Loucy (cell line): ENCODE results near the gene MSL3B.

Experiments
- H2AFZ ChIP-seq: fragments of 200-600 bp; sonication (generic); 2 replicates; pipeline ENCODE4 v1.6.0; 2016; ENCODE audit warnings: antibody characterized with exemption, mild to moderate bottlenecking, low read length, moderate library complexity
- H3F3A ChIP-seq: fragments of 200-600 bp; 2 replicates; pipeline ENCODE4 v1.6.0; 2016; ENCODE audit warnings: antibody characterized with exemption, low read depth, mild to moderate bottlenecking
- H3K27me3 ChIP-seq: fragments of 200-600 bp; sonication (generic); 2 replicates; pipeline ENCODE4 v1.6.1; 2014; ENCODE audit warnings: low read length, mild to moderate bottlenecking; ENCODE audit not compliant: insufficient read depth, poor library complexity, severe bottlenecking
- H3K36me3 ChIP-seq: fragments of 200-600 bp; sonication (generic); 2 replicates; pipeline ENCODE4 v1.6.1; 2016; ENCODE audit warnings: low read length; ENCODE audit not compliant: insufficient read depth
- H3K4me1 ChIP-seq: fragments of 200-600 bp; sonication (generic); 2 replicates; pipeline ENCODE4 v1.5.1; 2014; ENCODE audit warnings: low read length, mild to moderate bottlenecking; ENCODE audit not compliant: insufficient read depth, poor library complexity, severe bottlenecking
- H3K4me2 ChIP-seq: fragments of 200-600 bp; sonication (generic); 2 replicates; pipeline ENCODE4 v1.6.0; 2014; ENCODE audit warnings: antibody characterized with exemption, low read length, low read depth, mild to moderate bottlenecking; ENCODE audit not compliant: poor library complexity, severe bottlenecking
- H3K4me3 ChIP-seq: fragments of 200-600 bp; sonication (generic); 2 replicates; pipeline ENCODE4 v1.5.1; 2014; ENCODE audit warnings: low read length, mild to moderate bottlenecking, mixed read lengths; ENCODE audit not compliant: poor library complexity, severe bottlenecking
- H3K79me2 ChIP-seq: fragments of 200-600 bp; sonication (generic); 2 replicates; pipeline ENCODE4 v1.6.1; 2014; ENCODE audit warnings: low read length; ENCODE audit not compliant: insufficient read depth
- H3K9ac ChIP-seq: fragments of 200-600 bp; sonication (generic); 2 replicates; pipeline ENCODE4 v1.6.0; 2014; ENCODE audit warnings: mild to moderate bottlenecking, low read depth, low read length, moderate library complexity; ENCODE audit not compliant: poor library complexity, severe bottlenecking
- H3K9me2 ChIP-seq: fragments of 200-600 bp; sonication (generic); replicated peaks from 2 replicates; pipeline ENCODE4 v1.6.1; 2016; ENCODE audit warnings: low read depth, low read length, mixed read lengths
- H3K9me3 ChIP-seq: fragments of 200-600 bp; sonication (generic); 2 replicates; pipeline ENCODE4 v1.6.1; 2014; ENCODE audit warnings: mild to moderate bottlenecking, antibody characterized with exemption, low read length, low read depth; ENCODE audit not compliant: insufficient read depth
- H4K20me1 ChIP-seq: fragments of 200-600 bp; sonication (generic); 2 replicates; pipeline ENCODE4 v1.6.0; 2014; ENCODE audit warnings: antibody characterized with exemption, low read length, mild to moderate bottlenecking; ENCODE audit not compliant: insufficient read depth, poor library complexity, severe bottlenecking
- EZH2phosphoT487 ChIP-seq: fragments of 200-600 bp; IDR thresholded peaks from 2 replicates; pipeline ENCODE4 v1.6.1; 2018; ENCODE audit warnings: antibody characterized with exemption, mild to moderate bottlenecking, moderate library complexity, borderline replicate concordance
- TF ChIP-seq, protein P1 (sequence below): fragments of 200-600 bp; sonication (generic); conservative IDR thresholded peaks from 2 replicates; pipeline ENCODE4 v1.5.1; 2014; ENCODE audit warnings: mild to moderate bottlenecking, antibody characterized with exemption, low read length

The MSL3B gene

DNA sequence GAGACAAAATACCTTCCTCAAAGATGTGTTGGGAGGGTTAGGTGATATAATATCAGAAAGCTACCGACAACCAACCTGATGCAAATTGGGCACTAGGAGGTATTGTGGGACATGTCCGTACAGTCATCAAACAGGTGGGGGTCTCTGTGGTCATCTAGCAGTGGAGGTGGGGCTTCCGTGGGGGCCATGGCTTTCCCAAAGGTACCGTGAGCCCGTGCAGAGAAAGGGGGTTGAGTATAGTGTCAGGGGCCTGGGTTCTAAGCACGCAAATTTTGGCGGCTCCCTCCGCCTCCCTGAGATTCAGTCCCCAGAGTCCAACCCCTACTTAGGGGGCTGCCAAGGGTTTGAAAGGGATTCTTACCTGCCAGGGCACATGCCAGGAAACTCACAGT lies 46.5 kb downstream of the MSL3B start:
- H2AFZ ChIP-seq = no peak overlapping the region
- H3K27me3 ChIP-seq = no peaks in the 10 kb centered on the region
- no peak for TF ChIP-seq EZH2phosphoT487
- TF ChIP-seq, protein P1, sequence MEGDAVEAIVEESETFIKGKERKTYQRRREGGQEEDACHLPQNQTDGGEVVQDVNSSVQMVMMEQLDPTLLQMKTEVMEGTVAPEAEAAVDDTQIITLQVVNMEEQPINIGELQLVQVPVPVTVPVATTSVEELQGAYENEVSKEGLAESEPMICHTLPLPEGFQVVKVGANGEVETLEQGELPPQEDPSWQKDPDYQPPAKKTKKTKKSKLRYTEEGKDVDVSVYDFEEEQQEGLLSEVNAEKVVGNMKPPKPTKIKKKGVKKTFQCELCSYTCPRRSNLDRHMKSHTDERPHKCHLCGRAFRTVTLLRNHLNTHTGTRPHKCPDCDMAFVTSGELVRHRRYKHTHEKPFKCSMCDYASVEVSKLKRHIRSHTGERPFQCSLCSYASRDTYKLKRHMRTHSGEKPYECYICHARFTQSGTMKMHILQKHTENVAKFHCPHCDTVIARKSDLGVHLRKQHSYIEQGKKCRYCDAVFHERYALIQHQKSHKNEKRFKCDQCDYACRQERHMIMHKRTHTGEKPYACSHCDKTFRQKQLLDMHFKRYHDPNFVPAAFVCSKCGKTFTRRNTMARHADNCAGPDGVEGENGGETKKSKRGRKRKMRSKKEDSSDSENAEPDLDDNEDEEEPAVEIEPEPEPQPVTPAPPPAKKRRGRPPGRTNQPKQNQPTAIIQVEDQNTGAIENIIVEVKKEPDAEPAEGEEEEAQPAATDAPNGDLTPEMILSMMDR = no peak
- no peaks in the 10 kb centered on the region for H3K9me2 ChIP-seq
- H3K36me3 ChIP-seq = no peaks in the 10 kb centered on the region
- H3K79me2 ChIP-seq = no peaks in the 10 kb centered on the region
- no peaks in the 10 kb centered on the region for H3K4me1 ChIP-seq
- no peak overlapping the region for H3K4me3 ChIP-seq
- no peak overlapping the region for H3K4me2 ChIP-seq
- no peaks in the 10 kb centered on the region for H4K20me1 ChIP-seq
- no peaks in the 10 kb centered on the region for H3F3A ChIP-seq
- H3K9ac ChIP-seq = no peak overlapping the region
- no peaks in the 10 kb centered on the region for H3K9me3 ChIP-seq

DNA sequence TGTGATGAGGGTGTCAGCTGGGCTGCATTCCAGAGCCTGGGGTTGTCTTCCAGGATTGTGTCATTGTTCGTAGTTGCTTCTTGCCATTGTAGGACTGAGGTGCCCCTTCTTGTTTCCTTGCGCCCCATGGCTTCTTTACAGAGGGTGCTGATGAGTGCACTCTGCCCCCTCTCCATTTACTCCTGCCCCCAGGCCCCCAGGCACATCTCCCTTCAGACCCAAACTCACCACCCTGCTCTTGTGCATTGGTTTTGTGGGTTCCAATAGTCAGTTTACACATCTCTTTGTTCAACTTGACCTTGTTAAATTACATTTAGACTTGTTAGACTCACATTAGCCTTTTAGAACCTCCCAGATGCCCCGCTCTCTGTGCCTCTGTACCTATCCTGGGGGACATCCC lies 47.0 kb downstream of the MSL3B start:
- no peak for TF ChIP-seq EZH2phosphoT487
- TF ChIP-seq, protein P1 = no peak
- Histone ChIP-seq H3K4me1 (no peaks in the 10 kb centered on the region), H3K9me2 (no peaks in the 10 kb centered on the region), H3F3A (no peaks in the 10 kb centered on the region), H3K36me3 (no peaks in the 10 kb centered on the region), H2AFZ (no peak overlapping the region), H3K4me3 (no peak overlapping the region), H4K20me1 (no peaks in the 10 kb centered on the region), H3K4me2 (no peak overlapping the region), H3K9ac (no peak overlapping the region), H3K79me2 (no peaks in the 10 kb centered on the region), H3K9me3 (no peaks in the 10 kb centered on the region), H3K27me3 (no peaks in the 10 kb centered on the region)

- Histone ChIP-seq H3K79me2 (no peaks in the 10 kb centered on the region), H3K27me3 (no peaks in the 10 kb centered on the region), H3F3A (no peaks in the 10 kb centered on the region), H3K9me2 (no peaks in the 10 kb centered on the region), H3K4me1 (no peaks in the 10 kb centered on the region), H3K4me2 (no peak overlapping the region), H3K36me3 (no peaks in the 10 kb centered on the region), H3K4me3 (no peak overlapping the region), H3K9ac (no peak overlapping the region), H2AFZ (no peak overlapping the region), H4K20me1 (no peaks in the 10 kb centered on the region), H3K9me3 (no peaks in the 10 kb centered on the region)
- no peak for TF ChIP-seq EZH2phosphoT487
- TF ChIP-seq, protein P1 = no peak
Observed at GRCh38 chr2:233820774-233821105, 47.4 kb downstream of the MSL3B start.
